GM12873 (cell line): ENCODE data around the gene TOP3B.

Experiments used
- CTCF ChIP-seq: IDR thresholded peaks from 2 replicates; pipeline ENCODE4 v1.5.1; 2012; ENCODE audit warnings: low read depth, mild to moderate bottlenecking, moderate library complexity, low read length, control low read depth; ENCODE audit not compliant: insufficient read depth; ENCODE audit errors: missing control alignments

The TOP3B gene

GRCh38 chr22:21931056-21931455 is 51.5 kb downstream of the TOP3B start:
- TF ChIP-seq CTCF = no peak

GRCh38 chr22:21929253-21929652 is 53.3 kb downstream of the TOP3B start:
- no peak for TF ChIP-seq CTCF

GRCh38 chr22:21928048-21928447 is 54.5 kb downstream of the TOP3B start:
- TF ChIP-seq CTCF = no peak

GRCh38 chr22:21927174-21927823 is 55.3 kb downstream of the TOP3B start:
- TF ChIP-seq CTCF = no peak

- no peak for TF ChIP-seq CTCF
These were observed 55.9 kb downstream of the TOP3B start for GRCh38 chr22:21926728-21927127.

GRCh38 chr22:21923163-21923561 is 59.4 kb downstream of the TOP3B start:
- no peak for TF ChIP-seq CTCF

- TF ChIP-seq CTCF = no peak
These were observed 60.0 kb downstream of the TOP3B start for GRCh38 chr22:21922370-21923162.
